IMR-90 (cell line): Measurements from ENCODE around the gene FAM83E. TPM values are rescaled to one million over a fixed set of nuclear protein-coding genes. Genes with fewer than 3 reads are reported as not detected.

Source experiments
- ATAC-seq: fragments of 200-7000 bp; cut with Tn5 transposase; 2 replicates; pipeline ENCODE4 v1.9.1; 2020; ENCODE audit warnings: low read depth, mild to moderate bottlenecking, moderate library complexity
- BruUV-seq: library from RNA; stranded (reverse); fragments of 400-500 nt; replicated peaks from 2 replicates; lab custom pipeline; 2021; lab: Mats Ljungman, UMichigan
- CTCF ChIA-PET: fragments of 300-600 bp; formaldehyde crosslinking; extraction: SDS; loops from one replicate; lab custom pipeline; 2021; ENCODE audit warnings: antibody characterized with exemption; lab: Yijun Ruan, JAX
- POLR2A ChIA-PET: fragments of 300-600 bp; sonication (Branson Sonifier 250); formaldehyde crosslinking; loops from one replicate; lab custom pipeline; 2022; ENCODE audit warnings: antibody characterized with exemption; ENCODE audit not compliant: unreplicated experiment; lab: Charles Lee
- DNase-seq: peaks from one replicate; pipeline ENCODE4 v3.0.0; 2013
- H2AFZ ChIP-seq: replicated peaks from 2 replicates; pipeline ENCODE3; 2013; ENCODE audit warnings: low read length, mild to moderate bottlenecking; ENCODE audit not compliant: poor library complexity
- H2AK5ac ChIP-seq: 2 replicates; pipeline ENCODE4 v1.6.1; 2013; ENCODE audit warnings: low read depth, low read length, inconsistent platforms
- H2AK9ac ChIP-seq: replicated peaks from 2 replicates; pipeline ENCODE3; 2013; ENCODE audit warnings: mild to moderate bottlenecking, low read depth, low read length, moderate library complexity; ENCODE audit not compliant: poor library complexity
- H2BK120ac ChIP-seq: 2 replicates; pipeline ENCODE4 v1.6.1; 2013; ENCODE audit warnings: low read depth, low read length, inconsistent platforms
- H2BK15ac ChIP-seq: 3 replicates; pipeline ENCODE4 v1.6.1; 2013; ENCODE audit warnings: low read depth, low read length, inconsistent platforms
- H2BK20ac ChIP-seq: 2 replicates; pipeline ENCODE4 v1.6.1; 2013; ENCODE audit warnings: low read depth, mild to moderate bottlenecking, inconsistent platforms, low read length, moderate library complexity
- H2BK5ac ChIP-seq: 2 replicates; pipeline ENCODE4 v1.6.1; 2013; ENCODE audit warnings: mild to moderate bottlenecking, low read depth, low read length, inconsistent platforms; ENCODE audit not compliant: poor library complexity, severe bottlenecking
- H3K14ac ChIP-seq: replicated peaks from 2 replicates; pipeline ENCODE4 v1.6.1; 2013; ENCODE audit warnings: low read depth, low read length, inconsistent platforms
- H3K18ac ChIP-seq: 2 replicates; pipeline ENCODE4 v1.6.1; 2013; ENCODE audit warnings: low read depth, low read length, control low read depth
- H3K23ac ChIP-seq: 2 replicates; pipeline ENCODE4 v1.6.1; 2013; ENCODE audit warnings: low read depth, low read length, inconsistent platforms
- H3K27ac ChIP-seq: 2 replicates; pipeline ENCODE4 v1.5.1; 2013; ENCODE audit warnings: mild to moderate bottlenecking, control low read depth, low read length; ENCODE audit not compliant: insufficient read depth
- H3K27me3 ChIP-seq: 2 replicates; pipeline ENCODE4 v1.6.1; 2013; ENCODE audit warnings: low read length; ENCODE audit not compliant: control insufficient read depth, insufficient read depth
- H3K36me3 ChIP-seq: 2 replicates; pipeline ENCODE4 v1.6.1; 2013; ENCODE audit warnings: low read length, mixed read lengths; ENCODE audit not compliant: control insufficient read depth, insufficient read depth
- H3K4ac ChIP-seq: 2 replicates; pipeline ENCODE4 v1.6.1; 2013; ENCODE audit warnings: low read depth, low read length, inconsistent platforms
- H3K4me1 ChIP-seq: 2 replicates; pipeline ENCODE4 v1.6.1; 2013; ENCODE audit warnings: low read length, mixed read lengths; ENCODE audit not compliant: control insufficient read depth, insufficient read depth
- H3K4me2 ChIP-seq: 2 replicates; pipeline ENCODE4 v1.6.1; 2013; ENCODE audit warnings: low read depth, mild to moderate bottlenecking, control low read depth, low read length, moderate library complexity
- H3K4me3 ChIP-seq: 2 replicates; pipeline ENCODE4 v1.5.1; 2013; ENCODE audit warnings: low read depth, mild to moderate bottlenecking, control low read depth, low read length, moderate library complexity; ENCODE audit not compliant: insufficient read depth
- H3K56ac ChIP-seq: 2 replicates; pipeline ENCODE4 v1.6.1; 2013; ENCODE audit warnings: low read length, inconsistent platforms; ENCODE audit not compliant: insufficient read depth; ENCODE audit errors: extremely low read depth
- H3K79me1 ChIP-seq, 2 experiments: 2 replicates each; pipeline ENCODE4 v1.6.1; 2013; ENCODE audit warnings: low read length in 2 of 2, inconsistent platforms in 1 of 2, low read depth in 1 of 2
- H3K9ac ChIP-seq: 2 replicates; pipeline ENCODE4 v1.6.1; 2013; ENCODE audit warnings: low read depth, low read length, control low read depth
- H3K9me1 ChIP-seq: 2 replicates; pipeline ENCODE4 v1.6.1; 2013; ENCODE audit warnings: low read length, inconsistent platforms; ENCODE audit not compliant: insufficient read depth
- H3K9me3 ChIP-seq: 2 replicates; pipeline ENCODE4 v1.6.1; 2013; ENCODE audit warnings: low read length; ENCODE audit not compliant: control insufficient read depth, insufficient read depth
- H4K20me1 ChIP-seq: 2 replicates; pipeline ENCODE4 v1.6.1; 2013; ENCODE audit warnings: low read length, inconsistent platforms; ENCODE audit not compliant: insufficient read depth
- H4K5ac ChIP-seq: 2 replicates; pipeline ENCODE4 v1.6.1; 2013; ENCODE audit warnings: mild to moderate bottlenecking, low read depth, low read length, control low read depth
- H4K8ac ChIP-seq, 2 experiments: 2 replicates each; pipeline ENCODE4 v1.6.1; 2013; ENCODE audit warnings: low read depth in 2 of 2, low read length in 2 of 2, control low read depth in 1 of 2, inconsistent platforms in 1 of 2
- H4K91ac ChIP-seq: 2 replicates; pipeline ENCODE4 v1.6.1; 2013; ENCODE audit warnings: low read depth, low read length, inconsistent platforms; ENCODE audit not compliant: insufficient read depth
- CHD1 ChIP-seq: IDR thresholded peaks from 2 replicates; pipeline ENCODE4 v1.6.1; 2012; ENCODE audit warnings: low read depth, low read length, improper control_type of control experiment
- WGBS, 2 experiments: methylation state at CpG; one replicate each; pipeline versions ENCODE4 v1.1.5 to v1.1.7; 2013; ENCODE audit warnings: missing lambda C conversion rate in 2 of 2; ENCODE audit not compliant: insufficient read length in 1 of 2; ENCODE audit errors: extremely low coverage in 2 of 2; 5-methylcytosine and 5-hydroxymethylcytosine counted together
- dilution Hi-C: fragments of 300-500 bp; cut with HindIII; formaldehyde crosslinking; loops from one replicate; pipeline ENCODE4 v1.14.3; 2018; ENCODE audit warnings: low sequenced_read_pairs; ENCODE audit not compliant: unreplicated experiment
- in situ Hi-C: fragments of 300-500 bp; cut with MboI; formaldehyde crosslinking; loops from 3 replicates; pipeline ENCODE4 v1.14.3; 2019; ENCODE audit warnings: low sequenced_read_pairs, inconsistent platforms, mixed read lengths
- intact Hi-C: fragments of 100-400 bp; cut with micrococcal nuclease; formaldehyde crosslinking; loops from 2 replicates; pipeline ENCODE4 v1.10.0; 2022
- polyA plus RNA-seq, 3 experiments: library from polyadenylated mRNA; depleted of rRNA; stranded (reverse); fragments of >200 nt; gene quantifications; 2 replicates each; pipeline ENCODE4 v1.2.3, GENCODE V29; 2012; ENCODE audit warnings: low replicate concordance in 1 of 3
- total RNA-seq: library from RNA; depleted of rRNA; stranded (reverse); fragments of >200 nt; gene quantifications from 2 replicates; pipeline ENCODE4 v1.2.3, GENCODE V29; 2012
- TF ChIP-seq, protein P1 (sequence below): conservative IDR thresholded peaks from 2 replicates; pipeline ENCODE4 v1.5.1; 2012; ENCODE audit warnings: mild to moderate bottlenecking, low read depth, low read length, improper control_type of control experiment

FAM83E gene
- total and polyA plus RNA-seq, 2 of the 4 experiments (the other 2 are of a cell fraction), result 0.05 to 0.36 TPM

DNA sequence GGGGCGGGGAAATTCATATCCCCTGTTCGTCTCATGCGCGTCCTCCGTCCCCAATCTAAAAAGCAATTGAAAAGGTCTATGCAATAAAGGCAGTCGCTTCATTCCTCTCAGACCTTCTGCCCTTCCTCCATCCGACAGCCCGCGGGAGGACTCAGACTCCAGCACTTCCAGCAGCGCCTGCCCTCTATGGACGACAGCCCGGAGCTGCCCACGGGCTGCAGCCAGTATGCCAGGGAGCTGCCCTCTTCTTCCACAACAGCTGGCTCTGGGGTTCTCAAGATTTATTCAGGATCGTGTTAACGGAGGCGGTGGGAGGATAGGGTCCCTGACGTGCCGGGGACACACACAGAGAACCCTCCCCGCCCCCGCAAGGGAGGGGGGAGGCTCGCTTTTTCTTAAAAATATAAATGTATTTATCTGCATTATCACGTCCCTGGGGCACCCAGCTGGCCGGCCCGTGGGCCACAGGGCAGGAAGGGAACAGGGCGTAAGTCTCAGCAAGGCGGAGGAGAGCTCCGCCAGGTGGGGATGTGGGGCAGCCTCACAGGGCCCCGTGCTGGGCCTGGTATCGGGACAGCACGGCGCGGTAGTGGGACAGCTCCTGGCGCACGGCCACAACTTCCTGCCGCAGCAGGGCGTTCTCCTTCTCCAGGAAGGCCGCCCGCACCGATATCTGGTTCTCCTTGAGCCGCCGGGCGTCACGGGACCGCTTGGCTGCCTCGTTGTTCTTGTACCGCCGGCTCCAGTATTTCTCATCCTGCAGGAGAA is 15.6 kb upstream of the FAM83E start:
- H3K36me3 ChIP-seq, result peaks cover 6% of the 10 kb centered on the region; the same call in 1 of the 2 replicates
- H2AFZ ChIP-seq, result peak overlapping the region; percentile 46
- ATAC-seq (peak; percentile 9), DNase-seq (no peak)
- ChIA-PET CTCF (no interaction called here), POLR2A (interaction anchor here (0.5 kb wide), 1 partner anchor 907 kb away, joined by 5 read pairs; no protein-coding TSS in a partner anchor)
- no peak overlapping the region; the same call in 1 of the 2 replicates for H3K4me2 ChIP-seq
- peak overlapping the region; percentile 79 for H2AK9ac ChIP-seq
- WGBS, 2 experiments, result 14% methylated on average over 12 of the region's 47 CpGs; no CpG with 5 or more reads in 1 of the 2 experiments
- no peaks in the 10 kb centered on the region for H3K9me3 ChIP-seq
- H4K8ac ChIP-seq, result peak overlapping the region in 1 of 2 experiments; percentile 59; a peak in 1 of 4 replicates
- no peak overlapping the region for H2BK120ac ChIP-seq
- peaks cover 39% of the 10 kb centered on the region for H3K4me1 ChIP-seq
- H4K5ac ChIP-seq, result no peak overlapping the region; the same call in 1 of the 2 replicates
- peak overlapping the region; percentile 5; the same call in 1 of the 2 replicates for H3K4ac ChIP-seq
- no peak overlapping the region; the same call in 1 of the 2 replicates for H3K27ac ChIP-seq
- no peak overlapping the region; the same call in 1 of the 2 replicates for H4K91ac ChIP-seq
- BruUV-seq, result no TSS peak
- no peak overlapping the region for H2BK20ac ChIP-seq
- no peaks in the 10 kb centered on the region for H3K27me3 ChIP-seq
- no peak overlapping the region for H2BK5ac ChIP-seq
- H3K9ac ChIP-seq, result no peak overlapping the region
- TF ChIP-seq, protein P1, sequence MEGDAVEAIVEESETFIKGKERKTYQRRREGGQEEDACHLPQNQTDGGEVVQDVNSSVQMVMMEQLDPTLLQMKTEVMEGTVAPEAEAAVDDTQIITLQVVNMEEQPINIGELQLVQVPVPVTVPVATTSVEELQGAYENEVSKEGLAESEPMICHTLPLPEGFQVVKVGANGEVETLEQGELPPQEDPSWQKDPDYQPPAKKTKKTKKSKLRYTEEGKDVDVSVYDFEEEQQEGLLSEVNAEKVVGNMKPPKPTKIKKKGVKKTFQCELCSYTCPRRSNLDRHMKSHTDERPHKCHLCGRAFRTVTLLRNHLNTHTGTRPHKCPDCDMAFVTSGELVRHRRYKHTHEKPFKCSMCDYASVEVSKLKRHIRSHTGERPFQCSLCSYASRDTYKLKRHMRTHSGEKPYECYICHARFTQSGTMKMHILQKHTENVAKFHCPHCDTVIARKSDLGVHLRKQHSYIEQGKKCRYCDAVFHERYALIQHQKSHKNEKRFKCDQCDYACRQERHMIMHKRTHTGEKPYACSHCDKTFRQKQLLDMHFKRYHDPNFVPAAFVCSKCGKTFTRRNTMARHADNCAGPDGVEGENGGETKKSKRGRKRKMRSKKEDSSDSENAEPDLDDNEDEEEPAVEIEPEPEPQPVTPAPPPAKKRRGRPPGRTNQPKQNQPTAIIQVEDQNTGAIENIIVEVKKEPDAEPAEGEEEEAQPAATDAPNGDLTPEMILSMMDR, result peak; percentile 13; the same call in 1 of the 2 replicates
- TF ChIP-seq CHD1, result no peak
- no peak overlapping the region for H2BK15ac ChIP-seq
- H2AK5ac ChIP-seq, result no peak overlapping the region
- no peaks in the 10 kb centered on the region for H4K20me1 ChIP-seq
- no peak overlapping the region for H3K14ac ChIP-seq
- intact Hi-C loops (no loop called here), dilution Hi-C loops (no loop called here), in situ Hi-C loops (no loop called here)
- no peak overlapping the region for H3K18ac ChIP-seq
- peaks cover 23% of the 10 kb centered on the region for H3K9me1 ChIP-seq
- H3K23ac ChIP-seq, result no peak overlapping the region
- H3K79me1 ChIP-seq, result peaks cover 0 to 15% of the 10 kb centered on the region in 2 experiments; a peak in 3 of 4 replicates
- H3K56ac ChIP-seq, result no peak overlapping the region
- H3K4me3 ChIP-seq, result no peak overlapping the region
